T-helper 1 cell treated with Interleukin-12 subunit alpha and Interleukin-12 subunit beta and Interleukin-4 antibody, amounts not matched to agents 30 μg/mL and 1 μg/mL, for 36 hours (primary cell): ENCODE results near the gene ANKRD42.

Experiments
- H3K27ac Mint-ChIP-seq: one replicate; pipeline ENCODE4 v1.8.0; 2021; ENCODE audit warnings: mild to moderate bottlenecking, mixed read lengths
- H3K27me3 Mint-ChIP-seq: one replicate; pipeline ENCODE4 v1.8.0; 2021; ENCODE audit warnings: low read depth, mixed read lengths
- H3K36me3 Mint-ChIP-seq: one replicate; pipeline ENCODE4 v1.8.0; 2021; ENCODE audit warnings: low read depth, mixed read lengths
- H3K4me1 Mint-ChIP-seq: one replicate; pipeline ENCODE4 v1.8.0; 2021; ENCODE audit warnings: low read depth, mixed read lengths
- H3K4me3 Mint-ChIP-seq: one replicate; pipeline ENCODE4 v1.8.0; 2021; ENCODE audit warnings: mild to moderate bottlenecking, moderate library complexity, mixed read lengths
- H3K9me3 Mint-ChIP-seq: one replicate; pipeline ENCODE4 v1.8.0; 2021; ENCODE audit warnings: mixed read lengths

Gene ANKRD42

DNA sequence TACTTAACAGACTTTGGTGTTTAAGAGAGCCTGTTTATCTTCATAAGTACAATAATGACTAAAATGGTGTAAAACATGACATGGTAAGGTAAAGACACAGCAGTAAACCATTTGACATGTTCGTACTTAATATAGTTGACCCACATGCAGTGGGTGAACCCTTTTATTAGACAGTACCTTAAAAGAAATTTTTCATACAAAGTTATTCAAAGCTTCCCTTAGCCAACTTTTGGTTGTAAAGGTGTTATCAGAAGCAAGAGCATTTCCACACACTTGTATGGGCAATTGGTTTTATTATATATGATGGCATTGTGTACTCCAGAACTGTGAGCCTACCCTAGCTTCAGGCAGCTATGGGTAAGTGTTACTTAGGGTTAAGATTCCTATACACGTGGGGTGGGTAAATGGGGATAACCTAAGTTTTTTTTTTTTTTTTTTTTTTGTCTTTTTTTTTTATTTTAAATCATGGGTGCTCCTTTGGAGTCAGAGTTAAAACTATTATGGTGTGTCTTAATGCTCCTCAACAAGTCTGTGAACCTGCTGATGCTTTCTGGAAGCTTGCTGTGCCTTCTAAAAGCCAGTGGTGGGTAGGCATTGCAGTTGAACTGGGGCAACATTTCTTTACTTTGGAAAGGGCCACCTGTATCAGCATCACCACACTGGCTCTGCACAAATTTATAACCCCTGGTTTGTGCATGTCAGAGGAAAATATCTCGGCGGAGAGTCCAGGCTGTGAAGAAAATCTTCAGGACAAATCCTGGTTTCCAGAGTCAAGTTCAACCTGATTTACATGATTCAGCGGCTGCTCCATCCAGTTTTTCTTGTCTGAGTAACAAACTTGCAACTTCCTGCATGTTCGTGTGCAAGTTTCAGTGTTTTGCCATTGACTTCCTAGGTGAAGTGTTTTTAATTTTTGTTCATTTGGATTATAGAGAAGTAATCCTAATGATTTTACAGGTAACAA, 33.3 kb upstream of the ANKRD42 start:
- peaks cover 37% of the 10 kb centered on the region for H3K4me1 Mint-ChIP-seq
- H3K9me3 Mint-ChIP-seq = no peaks in the 10 kb centered on the region
- no peaks in the 10 kb centered on the region for H3K27me3 Mint-ChIP-seq
- peak overlapping the region; percentile 85 for H3K27ac Mint-ChIP-seq
- H3K36me3 Mint-ChIP-seq = peaks cover 49% of the 10 kb centered on the region
- peak overlapping the region; percentile 99 for H3K4me3 Mint-ChIP-seq

DNA sequence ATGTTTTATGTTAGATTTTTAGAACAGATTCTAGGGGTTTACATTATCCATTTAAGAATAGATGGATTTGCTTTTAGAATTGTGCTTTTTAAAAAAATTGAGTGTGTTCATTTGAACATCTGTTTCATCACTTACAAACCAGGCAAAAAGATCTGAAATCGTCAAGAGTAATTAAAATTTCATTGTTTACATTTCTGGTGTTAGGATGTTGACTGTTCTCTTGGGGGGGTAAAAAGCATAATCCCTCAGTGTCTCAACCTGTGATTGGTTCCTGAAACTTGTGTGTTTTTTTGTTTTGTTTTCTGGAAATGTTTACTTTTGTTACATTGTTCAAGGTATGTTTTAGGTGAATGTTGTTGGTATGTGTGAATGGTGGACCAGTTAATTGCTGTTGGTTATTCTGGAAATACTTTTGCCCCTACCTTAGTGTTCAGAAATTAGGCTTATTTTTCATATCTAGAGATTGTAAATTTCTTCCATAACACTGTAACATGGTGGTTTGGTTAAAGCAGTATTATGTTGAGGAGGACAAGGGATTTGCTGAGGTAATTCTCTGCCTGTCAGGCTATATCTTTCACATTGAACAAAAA, 31.8 kb upstream of the ANKRD42 start:
- H3K9me3 Mint-ChIP-seq = no peaks in the 10 kb centered on the region

DNA sequence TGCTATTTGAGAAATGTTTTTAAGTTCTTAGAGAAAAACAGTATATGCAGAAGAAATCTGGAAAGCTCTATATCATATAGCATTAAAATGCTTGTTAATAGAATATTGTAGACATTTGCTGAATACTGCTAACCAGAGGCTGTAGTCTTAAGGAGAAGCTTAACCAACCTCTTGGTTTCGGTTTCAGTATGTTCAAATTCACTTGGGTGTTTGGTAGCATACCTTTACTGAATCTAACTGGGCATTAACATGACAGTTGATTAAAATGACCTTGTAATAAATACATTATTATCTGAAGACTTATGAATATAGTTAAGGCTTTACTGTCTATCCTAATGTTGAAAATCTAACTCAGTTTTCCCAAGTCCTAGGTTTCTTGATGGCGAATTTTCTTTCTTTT, 31.1 kb upstream of the ANKRD42 start:
- Mint-ChIP-seq H3K36me3 (peaks cover 59% of the 10 kb centered on the region), H3K27ac (peak overlapping the region; percentile 67), H3K27me3 (no peaks in the 10 kb centered on the region), H3K4me3 (peak overlapping the region; percentile 64), H3K9me3 (no peaks in the 10 kb centered on the region), H3K4me1 (peaks cover 43% of the 10 kb centered on the region)

More for the DNA sequence above, 31.8 kb upstream of the ANKRD42 start:
- Mint-ChIP-seq H3K27ac (peak overlapping the region; percentile 67), H3K27me3 (no peaks in the 10 kb centered on the region), H3K4me1 (peaks cover 42% of the 10 kb centered on the region), H3K4me3 (peak overlapping the region; percentile 64), H3K36me3 (peaks cover 61% of the 10 kb centered on the region)

DNA sequence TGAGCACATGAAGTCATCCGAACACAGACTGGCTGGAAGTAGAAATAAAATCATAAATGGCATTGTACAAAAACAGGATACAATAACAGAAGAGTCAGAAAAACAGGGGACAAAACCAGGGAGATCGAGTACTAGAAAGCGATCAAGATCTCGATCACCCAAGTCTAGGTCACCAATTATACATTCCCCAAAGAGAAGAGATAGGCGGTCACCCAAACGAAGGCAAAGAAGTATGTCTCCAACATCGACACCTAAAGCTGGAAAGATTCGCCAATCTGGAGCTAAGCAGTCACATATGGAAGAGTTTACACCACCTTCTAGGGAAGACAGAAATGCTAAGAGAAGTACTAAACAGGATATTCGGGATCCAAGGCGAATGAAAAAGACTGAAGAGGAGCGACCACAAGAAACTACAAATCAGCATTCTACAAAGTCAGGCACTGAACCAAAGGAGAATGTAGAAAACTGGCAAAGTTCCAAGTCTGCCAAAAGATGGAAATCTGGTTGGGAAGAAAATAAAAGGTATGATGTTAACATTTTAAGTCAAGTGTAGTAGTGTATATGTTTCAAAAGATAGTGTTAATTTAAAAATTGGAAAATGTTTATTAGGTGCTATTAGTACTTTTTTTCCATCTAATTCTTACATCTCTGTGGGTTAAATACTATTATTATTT, 27.2 kb upstream of the ANKRD42 start:
- no peak overlapping the region for H3K4me3 Mint-ChIP-seq
- H3K27me3 Mint-ChIP-seq = no peaks in the 10 kb centered on the region
- peaks cover 62% of the 10 kb centered on the region for H3K4me1 Mint-ChIP-seq
- no peak overlapping the region for H3K27ac Mint-ChIP-seq
- peaks cover 66% of the 10 kb centered on the region for H3K36me3 Mint-ChIP-seq
- no peaks in the 10 kb centered on the region for H3K9me3 Mint-ChIP-seq

DNA sequence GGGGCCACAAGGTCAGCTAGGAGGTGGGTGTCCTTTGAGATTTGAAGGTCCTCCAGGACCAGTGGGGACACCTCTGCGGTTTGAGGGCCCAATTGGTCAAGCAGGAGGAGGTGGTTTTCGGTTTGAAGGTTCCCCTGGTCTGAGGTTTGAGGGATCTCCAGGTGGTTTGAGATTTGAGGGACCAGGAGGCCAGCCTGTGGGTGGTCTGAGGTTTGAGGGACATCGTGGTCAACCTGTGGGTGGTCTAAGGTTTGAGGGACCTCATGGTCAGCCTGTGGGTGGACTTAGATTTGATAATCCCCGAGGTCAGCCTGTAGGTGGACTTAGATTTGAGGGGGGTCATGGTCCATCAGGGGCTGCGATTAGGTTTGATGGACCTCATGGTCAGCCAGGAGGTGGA, 24.8 kb upstream of the ANKRD42 start:
- Mint-ChIP-seq H3K9me3 (no peaks in the 10 kb centered on the region), H3K27ac (no peak overlapping the region), H3K4me1 (peaks cover 59% of the 10 kb centered on the region), H3K27me3 (no peaks in the 10 kb centered on the region), H3K36me3 (peaks cover 67% of the 10 kb centered on the region), H3K4me3 (peak overlapping the region; percentile 28)

DNA sequence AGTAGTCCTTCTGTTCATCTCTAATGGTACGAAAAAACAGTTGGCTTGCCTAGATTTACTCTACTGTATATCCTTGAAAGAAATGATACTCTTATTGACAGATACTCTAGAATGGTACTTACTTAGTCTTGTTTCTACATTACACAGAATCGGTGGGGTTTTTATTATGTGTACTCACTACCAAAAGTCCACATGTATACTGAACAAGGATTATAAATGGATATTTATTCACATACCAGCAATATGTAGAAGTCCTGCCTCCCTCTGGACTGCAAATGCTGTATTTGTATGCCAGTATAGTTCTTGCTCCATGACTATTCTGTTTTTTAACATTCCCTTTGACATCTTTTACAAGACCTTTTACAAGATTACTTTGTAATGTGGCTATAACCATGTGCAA, 22.6 kb upstream of the ANKRD42 start:
- no peaks in the 10 kb centered on the region for H3K9me3 Mint-ChIP-seq
- H3K36me3 Mint-ChIP-seq = peaks cover 59% of the 10 kb centered on the region
- peak overlapping the region; percentile 70 for H3K4me3 Mint-ChIP-seq
- no peak overlapping the region for H3K27ac Mint-ChIP-seq
- H3K27me3 Mint-ChIP-seq = no peaks in the 10 kb centered on the region
- peaks cover 63% of the 10 kb centered on the region for H3K4me1 Mint-ChIP-seq

DNA sequence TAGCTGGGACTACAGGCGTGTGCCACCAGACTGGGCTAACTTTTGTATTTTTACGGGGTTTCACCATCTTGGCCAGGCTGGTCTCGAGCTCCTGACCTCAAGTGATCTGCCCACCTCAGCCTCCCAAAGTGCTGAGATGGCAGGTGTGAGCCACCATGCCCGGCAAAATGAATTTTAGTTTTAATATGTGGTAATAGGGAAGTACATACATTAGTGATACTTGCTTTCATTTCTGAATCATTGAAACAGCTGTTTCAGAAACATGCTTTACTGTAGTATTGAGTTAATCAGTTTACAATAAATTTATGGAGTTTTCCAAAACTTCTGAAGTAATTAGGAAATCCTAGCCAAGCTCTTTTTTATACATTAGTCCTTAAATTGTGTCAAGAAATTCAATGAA, 21.0 kb upstream of the ANKRD42 start:
- no peaks in the 10 kb centered on the region for H3K27me3 Mint-ChIP-seq
- H3K4me1 Mint-ChIP-seq = peaks cover 60% of the 10 kb centered on the region
- H3K27ac Mint-ChIP-seq = no peak overlapping the region
- no peak overlapping the region for H3K4me3 Mint-ChIP-seq
- H3K36me3 Mint-ChIP-seq = peaks cover 57% of the 10 kb centered on the region
- H3K9me3 Mint-ChIP-seq = no peaks in the 10 kb centered on the region

DNA sequence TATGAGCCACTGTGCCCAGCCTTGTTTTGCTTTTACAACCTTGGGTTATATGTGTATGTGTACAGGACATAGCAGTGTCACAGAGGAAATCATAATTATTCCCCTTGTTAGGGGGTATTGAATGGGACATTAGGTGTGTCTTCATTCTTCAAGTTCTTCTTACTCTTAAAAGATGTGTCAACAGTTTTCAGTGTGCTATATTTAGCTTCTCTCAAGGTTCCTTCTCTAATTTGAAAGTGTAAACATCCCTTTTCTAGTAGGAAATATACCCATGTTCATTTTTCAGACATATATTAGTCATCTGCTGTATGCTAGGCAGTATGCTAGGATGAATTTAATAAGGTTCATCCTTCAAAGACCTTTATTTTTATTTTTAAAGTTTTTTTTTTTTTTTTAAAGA, 19.5 kb upstream of the ANKRD42 start:
- no peak overlapping the region for H3K27ac Mint-ChIP-seq
- H3K4me1 Mint-ChIP-seq = peaks cover 50% of the 10 kb centered on the region
- no peak overlapping the region for H3K4me3 Mint-ChIP-seq
- peaks cover 43% of the 10 kb centered on the region for H3K36me3 Mint-ChIP-seq
- H3K27me3 Mint-ChIP-seq = no peaks in the 10 kb centered on the region
- no peaks in the 10 kb centered on the region for H3K9me3 Mint-ChIP-seq

DNA sequence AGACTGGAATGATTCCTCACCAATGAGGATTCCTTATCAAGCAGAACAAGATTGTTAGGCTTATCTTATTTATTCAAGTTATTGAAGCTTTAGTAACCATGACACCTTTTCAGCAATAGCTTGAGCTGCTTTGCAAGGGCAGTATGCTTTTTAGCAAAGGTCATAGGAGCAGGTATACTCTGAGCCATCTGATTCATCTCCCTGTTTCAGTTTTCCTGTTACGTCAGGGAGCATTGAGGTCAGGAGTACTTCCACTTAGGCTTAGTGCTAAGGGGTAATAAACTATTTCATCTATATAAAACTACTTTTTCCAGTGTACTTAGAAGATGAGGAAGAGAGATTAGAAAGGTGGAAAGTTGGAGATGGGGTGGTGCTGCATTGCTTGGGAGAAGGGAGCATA, 17.7 kb upstream of the ANKRD42 start:
- Mint-ChIP-seq H3K4me1 (peaks cover 34% of the 10 kb centered on the region), H3K27me3 (no peaks in the 10 kb centered on the region), H3K4me3 (no peak overlapping the region), H3K9me3 (no peaks in the 10 kb centered on the region), H3K36me3 (peaks cover 36% of the 10 kb centered on the region), H3K27ac (no peak overlapping the region)

DNA sequence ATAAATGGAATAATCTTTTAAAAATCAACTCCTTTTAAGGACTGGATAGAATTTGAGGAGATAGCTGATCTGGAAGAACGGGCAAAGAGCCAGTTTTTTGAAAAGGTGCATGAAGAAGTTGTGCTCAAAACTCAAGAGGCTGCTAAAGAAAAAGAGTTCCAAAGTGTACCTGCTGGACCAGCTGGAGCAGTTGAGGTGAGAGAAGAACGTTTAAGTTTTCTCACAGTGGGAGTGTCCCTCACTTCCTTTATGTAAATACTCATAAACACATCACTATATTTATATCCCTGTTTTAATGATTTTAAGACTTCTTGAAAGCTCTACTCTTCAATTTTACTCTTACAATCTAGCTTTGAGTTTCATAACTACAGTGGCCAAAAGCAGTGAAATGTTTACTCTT, 11.7 kb upstream of the ANKRD42 start:
- Mint-ChIP-seq H3K36me3 (peaks cover 38% of the 10 kb centered on the region), H3K9me3 (no peaks in the 10 kb centered on the region), H3K4me3 (no peak overlapping the region), H3K4me1 (peaks cover 2% of the 10 kb centered on the region), H3K27ac (no peak overlapping the region), H3K27me3 (no peaks in the 10 kb centered on the region)

DNA sequence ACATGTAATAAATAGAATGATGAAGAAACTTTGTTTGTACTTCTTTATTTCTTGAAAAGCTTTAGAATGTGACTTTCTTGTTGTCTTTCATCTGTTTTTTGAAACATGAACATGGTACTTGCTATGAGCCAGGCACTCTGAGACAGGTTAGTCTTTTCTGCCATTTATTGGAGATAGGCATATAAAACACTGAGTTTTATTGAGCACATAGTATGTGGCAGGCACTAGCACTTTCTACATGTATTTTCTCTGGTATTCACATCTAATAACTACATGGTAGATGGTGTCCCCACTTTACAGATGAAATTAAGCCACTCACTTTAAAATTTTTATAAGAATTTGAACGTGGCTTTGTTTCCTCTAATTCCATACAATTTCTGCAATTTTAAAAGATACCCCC, 7.7 kb upstream of the ANKRD42 start:
- H3K4me1 Mint-ChIP-seq = peaks cover 2% of the 10 kb centered on the region
- H3K27ac Mint-ChIP-seq = no peak overlapping the region
- H3K36me3 Mint-ChIP-seq = peaks cover 39% of the 10 kb centered on the region

DNA sequence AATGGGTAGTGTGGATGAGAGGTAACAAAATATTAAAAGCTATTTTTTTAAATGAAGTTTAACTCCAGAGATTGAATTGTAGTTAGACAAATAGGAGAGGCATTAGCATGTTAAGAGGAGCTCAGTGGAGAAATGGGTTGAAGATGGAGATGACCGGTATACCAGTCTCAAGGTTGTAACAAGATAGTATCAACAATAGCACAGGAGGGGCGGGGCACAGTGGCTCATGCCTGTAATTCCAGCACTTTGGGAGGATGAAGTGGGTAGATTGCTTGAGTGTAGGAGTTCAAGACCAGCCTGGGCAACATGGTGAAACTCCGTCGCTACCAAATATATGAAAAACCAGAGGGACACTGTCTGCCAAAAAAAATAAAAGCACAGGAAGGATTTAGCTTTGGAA, 6.0 kb upstream of the ANKRD42 start:
- Mint-ChIP-seq H3K27ac (no peak overlapping the region), H3K9me3 (no peaks in the 10 kb centered on the region), H3K4me3 (no peak overlapping the region), H3K4me1 (peaks cover 9% of the 10 kb centered on the region), H3K36me3 (peaks cover 36% of the 10 kb centered on the region), H3K27me3 (no peaks in the 10 kb centered on the region)

More for the DNA sequence above, 7.7 kb upstream of the ANKRD42 start:
- Mint-ChIP-seq H3K27me3 (no peaks in the 10 kb centered on the region), H3K9me3 (no peaks in the 10 kb centered on the region), H3K4me3 (no peak overlapping the region)

DNA sequence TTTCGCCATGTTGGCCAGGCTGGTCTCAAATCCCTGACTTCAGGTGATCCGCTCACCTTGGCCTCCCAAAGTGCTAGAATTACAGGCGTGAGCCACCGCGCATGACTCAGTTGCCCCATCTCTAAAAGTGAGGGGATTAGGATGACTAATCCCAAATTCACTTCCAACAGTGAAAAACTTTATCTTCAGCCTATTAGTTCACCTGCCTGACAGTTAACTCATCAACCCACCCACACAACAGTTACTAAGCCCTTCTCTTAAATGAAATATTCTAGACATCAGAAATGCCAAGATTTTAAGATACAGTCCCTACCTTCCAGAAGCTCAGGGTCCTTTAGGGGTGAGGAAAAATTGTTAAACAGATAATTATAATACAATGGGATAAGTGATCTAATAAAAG, 2.0 kb upstream of the ANKRD42 start:
- Mint-ChIP-seq H3K9me3 (no peaks in the 10 kb centered on the region), H3K36me3 (peaks cover 28% of the 10 kb centered on the region), H3K4me3 (no peak overlapping the region), H3K27ac (no peak overlapping the region), H3K4me1 (peaks cover 26% of the 10 kb centered on the region), H3K27me3 (no peaks in the 10 kb centered on the region)

DNA sequence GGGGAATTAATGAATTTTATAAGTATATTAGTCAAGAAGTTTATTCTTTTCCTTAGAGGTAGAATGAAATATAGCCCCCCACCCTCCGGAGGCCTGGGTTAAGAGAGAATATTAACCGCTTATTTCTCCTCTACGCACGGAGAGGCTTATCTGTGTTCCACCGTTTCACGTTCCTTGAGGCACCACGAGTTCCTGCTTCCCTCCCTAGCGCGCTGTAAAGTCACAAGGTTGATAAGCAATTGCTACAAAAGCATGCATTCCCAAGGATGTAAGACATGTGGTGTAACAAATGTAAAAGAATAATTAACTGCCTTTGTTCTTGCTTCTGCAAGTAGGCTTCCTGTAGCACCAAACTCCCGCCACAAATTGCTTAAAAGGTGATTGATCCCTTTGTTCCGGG, 1.5 kb upstream of the ANKRD42 start:
- H3K4me1 Mint-ChIP-seq = peaks cover 26% of the 10 kb centered on the region

More for the DNA sequence above, 1.5 kb upstream of the ANKRD42 start:
- no peak overlapping the region for H3K4me3 Mint-ChIP-seq
- H3K9me3 Mint-ChIP-seq = no peaks in the 10 kb centered on the region
- no peak overlapping the region for H3K27ac Mint-ChIP-seq
- H3K36me3 Mint-ChIP-seq = peaks cover 25% of the 10 kb centered on the region
- H3K27me3 Mint-ChIP-seq = no peaks in the 10 kb centered on the region
